A549 (cell line): ENCODE results near the gene OR6B2. TPM values are rescaled to one million over a fixed set of nuclear protein-coding genes. Genes with fewer than 3 reads are reported as not detected.

Experiments
- ATAC-seq, 2 experiments: fragments of 200-7000 bp in 1 of 2; fragments of >200 bp in 1 of 2; cut with Nextera tagmentation in 1 of 2; cut with Tn5 transposase in 1 of 2; 3 replicates each; pipeline versions ENCODE4 v1.8.0 to v1.9.1; 2018 to 2020; ENCODE audit warnings: mild to moderate bottlenecking in 1 of 2, moderate library complexity in 1 of 2
- CTCF ChIA-PET: fragments of 300-600 bp; sonication (Branson Sonifier 250); formaldehyde crosslinking; extraction: SDS; loops from one replicate; lab custom pipeline; 2021; ENCODE audit warnings: antibody characterized with exemption, inconsistent platforms; lab: Yijun Ruan, JAX
- POLR2A ChIA-PET: fragments of 350-600 bp; formaldehyde crosslinking; extraction: SDS; loops from one replicate; lab custom pipeline; 2021; ENCODE audit warnings: antibody characterized with exemption, inconsistent platforms; lab: Yijun Ruan, JAX
- DNase-seq, 2 experiments: peaks; one replicate each; pipeline versions ENCODE4 v3.0.0 to v3.0.0-alpha.2; 2011 to 2016; ENCODE audit warnings: low read depth in 1 of 2, low spot score in 1 of 2
- FAIRE-seq: peaks from 2 replicates; lab custom pipeline; 2011; peaks lifted over from hg19 to GRCh38; lab: Jason Lieb, UNC
- H3K27ac ChIP-seq, 2 experiments: fragments of >200 bp; sonication (Bioruptor Twin); formaldehyde crosslinking; 3 replicates each; pipeline ENCODE4 v1.5.1; 2016 to 2017
- H3K4me1 ChIP-seq: fragments of >200 bp; sonication (Bioruptor Twin); formaldehyde crosslinking; 3 replicates; pipeline ENCODE4 v1.6.1; 2016
- H3K4me2 ChIP-seq: fragments of >200 bp; sonication (Bioruptor Twin); formaldehyde crosslinking; 3 replicates; pipeline ENCODE4 v1.6.1; 2016
- H3K4me3 ChIP-seq: fragments of >200 bp; sonication (Bioruptor Twin); formaldehyde crosslinking; 3 replicates; pipeline ENCODE4 v1.5.1; 2016
- H3K9me3 ChIP-seq: fragments of >200 bp; sonication (Bioruptor Twin); formaldehyde crosslinking; 3 replicates; pipeline ENCODE4 v1.6.1; 2016
- BCL3 ChIP-seq: fragments of >200 bp; sonication (Bioruptor Twin); formaldehyde crosslinking; IDR thresholded peaks from 3 replicates; pipeline ENCODE4 v1.6.1; 2016
- CBX2 ChIP-seq: fragments of 200-600 bp; sonication (generic); IDR thresholded peaks from 2 replicates; pipeline ENCODE4 v1.6.1; 2016; ENCODE audit warnings: low read depth, mild to moderate bottlenecking, borderline replicate concordance
- CBX8 ChIP-seq: fragments of 200-600 bp; sonication (generic); IDR thresholded peaks from 2 replicates; pipeline ENCODE4 v1.6.1; 2016
- EHMT2 ChIP-seq: fragments of 200-600 bp; sonication (generic); IDR thresholded peaks from 2 replicates; pipeline ENCODE4 v1.6.1; 2016; ENCODE audit warnings: antibody characterized with exemption, low read depth, mild to moderate bottlenecking, moderate library complexity
- ELK1 ChIP-seq: fragments of 150-350 bp; IDR thresholded peaks from 2 replicates; pipeline ENCODE4 v1.6.1; 2014; ENCODE audit warnings: low read depth, mild to moderate bottlenecking, low read length
- ESRRA ChIP-seq: fragments of 150-350 bp; IDR thresholded peaks from 2 replicates; pipeline ENCODE4 v1.6.1; 2014; ENCODE audit warnings: mild to moderate bottlenecking, low read length, borderline replicate concordance
- FOSL2 ChIP-seq, 2 experiments: fragments of 450-650 bp in 1 of 2; fragments of >200 bp in 1 of 2; sonication (Bioruptor Twin) in 1 of 2; formaldehyde crosslinking; IDR thresholded peaks; 2 replicates each; pipeline versions ENCODE4 v1.5.0 to v1.6.1; 2016 to 2020; ENCODE audit warnings: mild to moderate bottlenecking in 1 of 2, moderate library complexity in 1 of 2
- JUNB ChIP-seq: fragments of >200 bp; sonication (Bioruptor Twin); formaldehyde crosslinking; IDR thresholded peaks from 2 replicates; pipeline ENCODE4 v1.6.1; 2016
- KDM5A ChIP-seq: fragments of 200-600 bp; sonication (generic); IDR thresholded peaks from 2 replicates; pipeline ENCODE4 v1.6.1; 2016; ENCODE audit warnings: antibody characterized with exemption, mild to moderate bottlenecking
- MAFK ChIP-seq: fragments of 450-650 bp; IDR thresholded peaks from 2 replicates; pipeline ENCODE4 v1.6.1; 2014; ENCODE audit not compliant: partially characterized antibody
- MAZ ChIP-seq: fragments of 150-350 bp; IDR thresholded peaks from 2 replicates; pipeline ENCODE4 v1.6.1; 2014; ENCODE audit warnings: antibody characterized with exemption, low read depth, low read length, borderline replicate concordance
- NPAS2 ChIP-seq: fragments of 250-450 bp; sonication (Bioruptor Pico); IDR thresholded peaks from 2 replicates; pipeline ENCODE4 v1.8.0; 2022; ENCODE audit warnings: mild to moderate bottlenecking, moderate library complexity, borderline replicate concordance
- REST ChIP-seq: fragments of 200-600 bp; sonication (generic); IDR thresholded peaks from 2 replicates; pipeline ENCODE4 v1.6.1; 2016; ENCODE audit warnings: antibody characterized with exemption, mild to moderate bottlenecking, moderate library complexity
- SMC3 ChIP-seq: fragments of >200 bp; sonication (Bioruptor Twin); formaldehyde crosslinking; IDR thresholded peaks from 3 replicates; pipeline ENCODE4 v1.6.1; 2018; ENCODE audit warnings: inconsistent platforms
- TFCP2L1 ChIP-seq: fragments of 250-450 bp; sonication (Bioruptor Pico); IDR thresholded peaks from 2 replicates; pipeline ENCODE4 v1.5.0; 2021; ENCODE audit warnings: mild to moderate bottlenecking
- TP53 ChIP-seq: fragments of 250-450 bp; sonication (Bioruptor Pico); IDR thresholded peaks from 2 replicates; pipeline ENCODE4 v1.5.0; 2021; ENCODE audit warnings: mild to moderate bottlenecking, moderate library complexity
- WGBS: methylation state at CpG from one replicate; pipeline ENCODE4 v1.1.6; 2017; ENCODE audit errors: missing lambda C conversion rate; 5-methylcytosine and 5-hydroxymethylcytosine counted together
- polyA plus RNA-seq, 4 experiments: library from polyadenylated mRNA; depleted of rRNA in 3 of 4; stranded (reverse); fragments of >200 nt; fragmentation: RNase III in 1 of 4; extraction: RNeasy Plus Mini Kit Qiagen cat#74134 plus additional on column Dnase treatment in 1 of 4; gene quantifications; 2 replicates in 3 of 4; 3 replicates in 1 of 4; pipeline ENCODE4 v1.2.3, GENCODE V29; 2011 to 2017
- TF ChIP-seq, protein P1 (sequence below): IDR thresholded peaks from 2 replicates; pipeline ENCODE4 v1.6.1; 2012
- TF ChIP-seq, protein P2 (sequence below): fragments of 250-450 bp; sonication (Bioruptor Pico); IDR thresholded peaks from 2 replicates; pipeline ENCODE4 v1.5.0; 2020; ENCODE audit warnings: low read depth, mild to moderate bottlenecking, moderate library complexity

The OR6B2 gene
- polyA plus RNA-seq, 2 of the 4 experiments (the other 2 are of a cell fraction) = not detected

DNA sequence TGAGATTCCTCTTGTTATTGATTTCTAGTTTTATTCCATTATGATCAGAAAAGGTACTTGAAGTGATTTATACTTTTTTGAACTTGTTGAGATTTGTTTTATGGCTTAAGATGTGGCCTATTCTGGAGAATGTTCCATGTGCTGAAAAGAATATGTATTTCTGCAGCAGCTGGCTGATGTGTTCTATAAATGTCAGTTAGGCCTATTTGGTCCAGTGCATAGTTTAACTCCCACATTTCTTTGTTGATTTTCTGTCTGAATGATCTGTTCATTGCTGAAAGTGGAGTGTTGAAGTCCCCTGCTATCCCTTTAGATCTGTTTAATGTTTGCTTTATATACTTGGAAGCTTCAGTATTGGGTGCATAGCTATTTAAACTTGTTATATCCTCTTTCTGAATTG is 7.1 kb upstream of the OR6B2 start:
- TF ChIP-seq NPAS2 = no peak
- TF ChIP-seq BCL3 = no peak
- TF ChIP-seq, protein P1, sequence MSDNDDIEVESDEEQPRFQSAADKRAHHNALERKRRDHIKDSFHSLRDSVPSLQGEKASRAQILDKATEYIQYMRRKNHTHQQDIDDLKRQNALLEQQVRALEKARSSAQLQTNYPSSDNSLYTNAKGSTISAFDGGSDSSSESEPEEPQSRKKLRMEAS = no peak
- TF ChIP-seq CBX8 = no peak
- no peak for TF ChIP-seq TFCP2L1 (CRISPR knock-in tag)
- TF ChIP-seq KDM5A = no peak
- no peaks in the 10 kb centered on the region for H3K4me1 ChIP-seq
- H3K9me3 ChIP-seq = peaks cover 3% of the 10 kb centered on the region; the same call in 1 of the 3 replicates
- H3K27ac ChIP-seq = no peak overlapping the region
- H3K4me2 ChIP-seq = no peak overlapping the region
- FAIRE-seq (no peak), DNase-seq (no peak), ATAC-seq (no peak)
- ChIA-PET POLR2A (no interaction called here), CTCF (no interaction called here)
- no peak overlapping the region for H3K4me3 ChIP-seq

DNA sequence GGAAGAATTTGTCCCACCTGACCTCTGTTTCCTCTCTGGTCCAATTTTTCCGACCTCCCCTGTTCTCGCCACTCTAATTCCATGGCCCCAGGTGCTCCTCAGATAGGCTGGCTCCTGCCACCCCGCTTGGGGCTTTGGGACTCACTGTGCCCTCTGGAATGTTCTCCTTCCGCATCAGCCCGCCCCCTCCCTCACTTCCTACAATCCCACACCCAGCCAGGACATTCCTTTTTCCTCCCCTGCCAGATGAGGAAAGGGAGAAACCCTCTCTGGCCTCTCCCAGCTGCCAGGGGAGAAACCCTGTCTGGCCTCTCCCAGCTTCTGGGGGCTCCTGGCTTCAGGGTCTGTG is 3.1 kb upstream of the OR6B2 start:
- Histone ChIP-seq H3K4me2 (no peak overlapping the region), H3K4me1 (no peaks in the 10 kb centered on the region), H3K27ac (no peak overlapping the region), H3K4me3 (no peak overlapping the region), H3K9me3 (no peaks in the 10 kb centered on the region)
- ATAC-seq = no peak; a peak in 1 of 6 replicates
- CTCF ChIA-PET = no interaction called here
- WGBS = 19% methylated on average over 5 of the region's 5 CpGs
- no peak for FAIRE-seq
- TF ChIP-seq MAZ (no peak), CBX2 (no peak), MAFK (no peak), NPAS2 (no peak), TP53 (no peak), REST (no peak), FOSL2 (IDR thresholded peaks at IDR 0.05) (no peak), FOSL2 (CRISPR knock-in tag; IDR thresholded peaks at IDR 0.05) (no peak), KDM5A (no peak), EHMT2 (no peak), CBX8 (no peak), SMC3 (no peak), ESRRA (no peak), ELK1 (no peak), JUNB (no peak)
- TF ChIP-seq, protein P2, sequence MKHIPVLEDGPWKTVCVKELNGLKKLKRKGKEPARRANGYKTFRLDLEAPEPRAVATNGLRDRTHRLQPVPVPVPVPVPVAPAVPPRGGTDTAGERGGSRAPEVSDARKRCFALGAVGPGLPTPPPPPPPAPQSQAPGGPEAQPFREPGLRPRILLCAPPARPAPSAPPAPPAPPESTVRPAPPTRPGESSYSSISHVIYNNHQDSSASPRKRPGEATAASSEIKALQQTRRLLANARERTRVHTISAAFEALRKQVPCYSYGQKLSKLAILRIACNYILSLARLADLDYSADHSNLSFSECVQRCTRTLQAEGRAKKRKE = no peak
- POLR2A ChIA-PET = no interaction called here
- DNase-seq = no peak
